ENCODE measurements around the gene GRIN2A. TPM values are rescaled to one million over a fixed set of nuclear protein-coding genes. Genes with fewer than 3 reads are reported as not detected.

The GRIN2A gene
- polyA plus RNA-seq, 2 of the 4 experiments (the other 2 are of a cell fraction) = not detected

DNA sequence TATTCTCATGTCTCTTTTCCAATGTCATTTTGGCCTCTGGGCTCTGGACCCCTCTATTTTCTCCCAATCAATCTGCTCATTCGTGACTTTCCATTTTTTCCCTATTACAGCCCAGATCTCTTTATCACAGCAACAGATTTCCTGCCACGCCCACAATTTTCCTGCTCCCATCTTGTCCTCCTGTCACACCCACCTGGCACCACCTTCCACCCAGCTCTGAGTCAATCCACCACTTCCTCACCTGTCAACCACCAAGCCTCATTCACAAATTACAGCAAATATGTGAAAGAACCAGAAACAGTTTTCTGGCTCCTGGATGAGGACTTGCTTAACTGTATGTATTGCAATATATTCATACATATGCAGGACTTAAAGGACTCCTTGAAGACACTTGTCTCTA, 311.3 kb downstream of the GRIN2A start:
- no peaks in the 10 kb centered on the region for H3K4me1 ChIP-seq
- ATAC-seq = no peak
- no peak overlapping the region for H3K4me2 ChIP-seq
- TF ChIP-seq CBX2 (IDR thresholded peaks at IDR 0.05; ENCODE audit: borderline replicate concordance, low read depth) = no peak
- H3K27ac ChIP-seq = no peak overlapping the region
- no peak for FAIRE-seq
- H3K4me3 ChIP-seq = no peak overlapping the region
- ChIA-PET CTCF (no interaction called here), POLR2A (no interaction called here)
- DNase-seq (ENCODE audit: low read depth in 1 of 2, low spot score in 1 of 2) = no peak
- WGBS (ENCODE audit: missing lambda C conversion rate) = 0% methylated on average over 2 of the region's 2 CpGs
- H3K9me3 ChIP-seq = no peaks in the 10 kb centered on the region

DNA sequence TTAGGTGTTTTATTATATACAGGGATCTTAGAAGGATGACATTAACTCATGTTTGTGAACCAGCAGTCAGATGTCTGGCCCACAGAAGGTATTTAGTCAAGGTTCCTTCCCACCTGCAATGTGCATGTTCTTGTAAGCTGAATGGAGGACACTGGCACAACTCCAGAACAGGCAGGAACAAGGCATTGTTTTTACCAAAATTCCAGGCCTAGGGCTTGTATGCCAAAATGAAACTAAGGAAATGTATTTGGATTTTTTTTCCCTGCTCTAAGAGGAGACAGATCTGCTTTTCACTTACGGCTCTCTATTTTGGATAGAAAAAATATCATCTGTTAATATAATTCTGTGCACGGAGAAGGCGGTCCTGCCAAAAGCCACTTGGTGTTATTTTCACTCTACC, 312.5 kb downstream of the GRIN2A start:
- WGBS (ENCODE audit: missing lambda C conversion rate) = 70% methylated on average over 3 of the region's 3 CpGs

DNA sequence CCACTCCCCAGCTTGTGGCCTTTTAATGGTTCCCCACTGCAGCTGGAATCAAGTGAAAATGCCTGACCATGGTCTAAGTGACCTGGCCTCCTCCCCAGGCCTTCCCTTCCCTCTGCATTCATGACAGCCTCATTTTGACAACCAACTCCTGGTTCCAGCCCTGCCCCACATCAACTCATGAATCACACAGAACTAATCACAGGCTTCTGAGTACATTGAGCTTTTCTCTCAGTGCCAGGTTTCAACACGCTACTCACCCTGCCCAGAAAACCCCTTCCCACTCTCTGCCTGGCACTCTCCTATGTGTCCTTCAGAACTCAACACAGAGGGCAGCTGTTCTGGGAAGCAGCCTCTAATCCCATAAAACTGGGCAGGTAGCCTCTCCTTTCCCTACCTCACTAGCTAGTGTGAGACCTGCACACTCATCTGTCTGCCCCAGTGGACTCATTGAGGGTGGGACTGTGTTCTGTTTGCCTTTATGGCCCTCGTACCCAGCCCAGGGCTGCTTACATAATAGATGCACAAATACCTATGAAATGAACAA, 313.6 kb downstream of the GRIN2A start:
- TF ChIP-seq PBX3 (IDR thresholded peaks at IDR 0.05) (no peak), RAD21 (conservative IDR thresholded peaks at IDR 0.05 in 1 of 2, IDR thresholded peaks at IDR 0.05 in 1 of 2) (no peak), KDM5A (IDR thresholded peaks at IDR 0.05) (no peak), SREBF2 (IDR thresholded peaks at IDR 0.05) (no peak), EP300 (IDR thresholded peaks at IDR 0.05) (no peak), HOXB13 (CRISPR knock-in tag; IDR thresholded peaks at IDR 0.05; ENCODE audit: low read depth) (no peak), POLR2A (IDR thresholded peaks at IDR 0.05; ENCODE audit: low read length) (no peak)
- TF ChIP-seq, protein P1, sequence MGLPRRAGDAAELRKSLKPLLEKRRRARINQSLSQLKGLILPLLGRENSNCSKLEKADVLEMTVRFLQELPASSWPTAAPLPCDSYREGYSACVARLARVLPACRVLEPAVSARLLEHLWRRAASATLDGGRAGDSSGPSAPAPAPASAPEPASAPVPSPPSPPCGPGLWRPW (IDR thresholded peaks at IDR 0.05) = no peak
- Histone ChIP-seq H3K27ac (no peak overlapping the region), H3K4me3 (no peak overlapping the region), H3K9me3 (no peaks in the 10 kb centered on the region), H3K4me1 (no peaks in the 10 kb centered on the region), H3K4me2 (no peak overlapping the region)
- DNase-seq (ENCODE audit: low read depth in 1 of 2, low spot score in 1 of 2) = no peak
- 3% methylated on average over 2 of the region's 2 CpGs for WGBS (ENCODE audit: missing lambda C conversion rate)
- POLR2A ChIA-PET = no interaction called here
- ATAC-seq = no peak
- FAIRE-seq = no peak
- CTCF ChIA-PET = no interaction called here

More for the DNA sequence above, 312.5 kb downstream of the GRIN2A start:
- POLR2A ChIA-PET = no interaction called here
- Histone ChIP-seq H3K27ac (no peak overlapping the region), H3K9me3 (no peaks in the 10 kb centered on the region), H3K4me1 (no peaks in the 10 kb centered on the region), H3K4me2 (no peak overlapping the region), H3K4me3 (no peak overlapping the region)
- TF ChIP-seq HOXB5 (CRISPR knock-in tag; IDR thresholded peaks at IDR 0.05) (no peak), CHD2 (IDR thresholded peaks at IDR 0.05; ENCODE audit: low read length, partially characterized antibody) (no peak), E2F6 (IDR thresholded peaks at IDR 0.05; ENCODE audit: borderline replicate concordance, low read depth) (no peak), EHMT2 (IDR thresholded peaks at IDR 0.05; ENCODE audit: low read depth) (no peak), FOXS1 (CRISPR knock-in tag; IDR thresholded peaks at IDR 0.05) (no peak), MYC (IDR thresholded peaks at IDR 0.05; ENCODE audit: borderline replicate concordance, low read length) (no peak), KDM5A (IDR thresholded peaks at IDR 0.05) (no peak), EHF (CRISPR knock-in tag; IDR thresholded peaks at IDR 0.05) (no peak), ESRRA (IDR thresholded peaks at IDR 0.05; ENCODE audit: borderline replicate concordance, low read length) (no peak), HOXA7 (CRISPR knock-in tag; IDR thresholded peaks at IDR 0.05) (no peak), RCOR1 (IDR thresholded peaks at IDR 0.05; ENCODE audit: low read depth, low read length) (no peak)
- TF ChIP-seq, protein P1 (IDR thresholded peaks at IDR 0.05) = no peak
- FAIRE-seq (no peak), ATAC-seq (no peak), DNase-seq (ENCODE audit: low read depth in 1 of 2, low spot score in 1 of 2) (no peak)
- CTCF ChIA-PET = no interaction called here

DNA sequence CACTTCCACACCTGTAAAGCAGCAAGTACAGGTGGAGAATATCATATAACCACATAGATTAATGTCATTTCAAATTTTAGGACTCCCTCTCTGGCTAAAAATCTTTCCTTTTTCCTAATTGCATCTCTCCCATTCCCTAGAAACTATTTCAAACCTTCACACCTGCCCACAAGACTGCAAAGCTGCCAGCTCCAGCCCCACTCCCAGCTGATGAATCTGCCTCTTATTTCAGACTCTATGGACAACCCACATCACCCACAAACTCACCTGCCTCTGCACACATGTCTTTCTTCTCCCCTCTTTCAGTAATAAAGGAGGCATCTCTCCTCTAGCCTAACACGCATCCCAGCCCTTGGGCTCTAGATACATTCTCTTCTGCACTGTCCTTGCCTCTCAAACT, 315.1 kb downstream of the GRIN2A start:
- FAIRE-seq (no peak), ATAC-seq (no peak), DNase-seq (ENCODE audit: low read depth in 1 of 2, low spot score in 1 of 2) (no peak)
- no peak overlapping the region for H3K4me2 ChIP-seq
- no peaks in the 10 kb centered on the region for H3K9me3 ChIP-seq
- TF ChIP-seq CBX2 (IDR thresholded peaks at IDR 0.05; ENCODE audit: borderline replicate concordance, low read depth) (no peak), HOXA7 (CRISPR knock-in tag; IDR thresholded peaks at IDR 0.05) (no peak), SREBF2 (IDR thresholded peaks at IDR 0.05) (no peak)
- ChIA-PET POLR2A (no interaction called here), CTCF (interaction anchor here (0.6 kb wide), 1 partner anchor 54 kb away, joined by 3 read pairs; no protein-coding TSS in a partner anchor)
- H3K4me1 ChIP-seq = no peaks in the 10 kb centered on the region
- no peak overlapping the region for H3K4me3 ChIP-seq
- 30% methylated on average over 1 of the region's 1 CpG for WGBS (ENCODE audit: missing lambda C conversion rate)
- H3K27ac ChIP-seq = no peak overlapping the region
